Adrenal gland (tissue), 12 donors: ENCODE data around the gene SMIM5. TPM values are rescaled to one million over a fixed set of nuclear protein-coding genes. Genes with fewer than 3 reads are reported as not detected.
A peak's percentile ranks its signal among the peaks of the same experiment; 100 is the strongest.

ENCODE experiments used
- DNase-seq, 7 donors: peaks; one replicate each; pipeline ENCODE4 v3.0.0-alpha.2; 2019 to 2020
- H3K27ac ChIP-seq, 5 donors: fragments of 200-600 bp; sonication (generic) in 4 of 5; 1 replicate in 3 of 5; 2 replicates in 2 of 5; pipeline versions ENCODE4 v1.5.1 to v1.8.0; 2016 to 2020; ENCODE audit warnings: mild to moderate bottlenecking in 1 of 5
- H3K27me3 ChIP-seq: fragments of 200-600 bp; 2 replicates; pipeline ENCODE4 v1.8.0; 2021
- H3K36me3 ChIP-seq, 2 donors: fragments of 200-600 bp; replicated peaks in 1 of 2; 1 replicate in 1 of 2; 2 replicates in 1 of 2; pipeline versions ENCODE4 v1.5.1 to v1.8.0; 2018 to 2022
- H3K4me1 ChIP-seq, 2 donors: fragments of 200-600 bp; replicated peaks in 1 of 2; 1 replicate in 1 of 2; 2 replicates in 1 of 2; pipeline versions ENCODE4 v1.5.1 to v1.8.0; 2018 to 2021
- H3K4me3 ChIP-seq, 4 donors: fragments of 200-600 bp; sonication (generic) in 3 of 4; one replicate each; pipeline ENCODE4 v1.5.1; 2016 to 2018
- H3K9me3 ChIP-seq, 3 donors: fragments of 200-600 bp; sonication (generic) in 1 of 3; replicated peaks in 1 of 3; 1 replicate in 2 of 3; 2 replicates in 1 of 3; pipeline versions ENCODE4 v1.5.1 to v1.8.0; 2016 to 2021
- CTCF ChIP-seq, 6 experiments: fragments of 450-650 bp in 4 of 6; fragments of 200-600 bp in 2 of 6; sonication (generic) in 1 of 6; IDR thresholded peaks; 1 replicate in 5 of 6; 2 replicates in 1 of 6; pipeline versions ENCODE4 v1.5.1 to v1.8.0; 2016 to 2021; ENCODE audit warnings: antibody characterized with exemption in 6 of 6, mild to moderate bottlenecking in 2 of 6, moderate library complexity in 1 of 6
- POLR2A ChIP-seq, 2 donors: fragments of 450-650 bp; IDR thresholded peaks; one replicate each; pipeline ENCODE4 v1.6.1; 2017; ENCODE audit warnings: antibody characterized with exemption in 2 of 2, mild to moderate bottlenecking in 2 of 2, moderate library complexity in 1 of 2
- WGBS, 4 donors: extraction: QIAGEN DNeasy Blood & Tissue Kit in 2 of 4; methylation state at CpG; one replicate each; pipeline versions ENCODE4 v1.1.5 to v1.1.7; 2013 to 2017; 5-methylcytosine and 5-hydroxymethylcytosine counted together
- intact Hi-C, 2 donors: fragments of 100-400 bp; cut with DNase I; formaldehyde crosslinking; loops; one replicate each; pipeline versions ENCODE4 v1.14.1 to v1.15.0; 2022 to 2023
- polyA plus RNA-seq, 3 donors: library from polyadenylated mRNA; stranded (reverse); fragments of 200-250 nt in 2 of 3; fragments of 350-450 nt in 1 of 3; fragmentation: Illumina TruSeq in 1 of 3; extraction: RNeasy Lipid Tissue Mini Kit (QIAGEN cat#74804) in 1 of 3; gene quantifications; one replicate each; pipeline ENCODE4 v1.2.3, GENCODE V29; 2013 to 2014
- total RNA-seq, 9 donors: library from RNA; depleted of rRNA in 4 of 9; stranded (reverse); fragments of >200 nt in 4 of 9; fragments of 120-200 nt in 1 of 9; fragmentation: NEBNext Ultra II Directional in 1 of 9; extraction: Animal tissue kit (Norgen Biotek cat#: 25700) in 1 of 9; gene quantifications; one replicate each; pipeline versions ENCODE4 v1.1.0 to v1.2.4, GENCODE V29; 2013 to 2023
- donor health status: healthy with polysubstance abuse.
- donor health status: Bipolar disorder and iron deficiency.
- donor health status: DM: yes; HTN: yes; CAD: no.
- donor health status: DM: no; HTN: no; CAD: no.
- donor health status: DM: no; HTN: no; CAD: no.
- donor health status: DM: yes; HTN: yes; CAD: no.

The SMIM5 gene
- total and polyA plus RNA-seq, 12 donors: 0.13 to 2.6 (median 0.77) TPM; not detected in 4

GRCh38 chr17:75588596-75589011 lies 44.6 kb upstream of the SMIM5 start:
- Histone ChIP-seq H3K4me1 (peaks cover 0 to 10% of the 10 kb centered on the region in 2 donors), H3K36me3 (no peaks in the 10 kb centered on the region), H3K27me3 (no peaks in the 10 kb centered on the region), H3K4me3 (peak overlapping the region in 2 of 4 donors; percentile 27 to 78), H3K27ac (peak overlapping the region in 4 of 5 donors; percentile 78 to 95 (median 85)), H3K9me3 (no peaks in the 10 kb centered on the region)
- intact Hi-C loops: loop anchor here in 1 of 2 donors (5.0 kb wide), 1 partner anchor 61 kb away; the partner anchor contains the start of gene LLGL2
- peak; percentile 61 to 78 (median 69) for DNase-seq
- 6 to 15% (median 8%) methylated on average over 10 to 49 of the region's 49 CpGs; no CpG with 5 or more reads in 1 of the 4 donors for WGBS, 4 donors
- TF ChIP-seq POLR2A (IDR thresholded peaks at IDR 0.05): no peak
- TF ChIP-seq CTCF (IDR thresholded peaks at IDR 0.05): no peak

- Histone ChIP-seq H3K27me3 (no peaks in the 10 kb centered on the region), H3K4me1 (peaks cover 0 to 10% of the 10 kb centered on the region in 2 donors), H3K9me3 (no peaks in the 10 kb centered on the region), H3K4me3 (peak overlapping the region in 2 of 4 donors; percentile 30 to 78), H3K36me3 (no peaks in the 10 kb centered on the region), H3K27ac (peak overlapping the region in 4 of 5 donors; percentile 78 to 95 (median 85))
- peak; percentile 92 to 96 (median 95) for DNase-seq
- intact Hi-C loops: loop anchor here in 1 of 2 donors (5.0 kb wide), 1 partner anchor 62 kb away; the partner anchor contains the start of gene LLGL2
- 0 to 9% (median 3%) methylated on average over 9 to 100 of the region's 100 CpGs for WGBS, 4 donors
- peak in 4 of 6 experiments; percentile 46 to 87 (median 72) for TF ChIP-seq CTCF (IDR thresholded peaks at IDR 0.05)
- TF ChIP-seq POLR2A (IDR thresholded peaks at IDR 0.05): peak; percentile 53 to 55
These were observed 44.0 kb upstream of the SMIM5 start for GRCh38 chr17:75589012-75589918.

- peak in 2 of 7 donors; percentile 40 to 43 for DNase-seq
- intact Hi-C loops: loop anchor here in 1 of 2 donors (5.0 kb wide), 1 partner anchor 63 kb away; the partner anchor contains the start of gene LLGL2
- 67 to 85% (median 68%) methylated on average over 4 to 29 of the region's 29 CpGs for WGBS, 4 donors
These were observed 43.3 kb upstream of the SMIM5 start for GRCh38 chr17:75589919-75590303.

More at GRCh38 chr17:75589919-75590303, 43.3 kb upstream of the SMIM5 start:
- H3K27me3 ChIP-seq: no peaks in the 10 kb centered on the region
- H3K27ac ChIP-seq: peak overlapping the region in 1 of 5 donors; percentile 95
- TF ChIP-seq POLR2A (IDR thresholded peaks at IDR 0.05) (no peak), CTCF (IDR thresholded peaks at IDR 0.05) (no peak)
- H3K4me3 ChIP-seq: peak overlapping the region in 1 of 4 donors; percentile 78
- no peaks in the 10 kb centered on the region for H3K9me3 ChIP-seq
- H3K36me3 ChIP-seq: no peaks in the 10 kb centered on the region
- H3K4me1 ChIP-seq: peaks cover 0 to 10% of the 10 kb centered on the region in 2 donors
